Activated CD8-positive, alpha-beta T cell treated with anti-CD3 and anti-CD28 coated beads, Interleukin-2, amount 10 ng/mL, durations not matched to agents 7 days and 5 days (primary cell): ENCODE results near the gene C8A. TPM values are rescaled to one million over a fixed set of nuclear protein-coding genes. Genes with fewer than 3 reads are reported as not detected.

ENCODE experiments used
- ATAC-seq: fragments of 150-1000 bp; cut with Tn5 transposase; one replicate; pipeline ENCODE4 v1.10.0; 2021; ENCODE audit warnings: moderate library complexity
- CTCF ChIA-PET: fragments of 350-600 bp; sonication (Branson Sonifier 250); formaldehyde crosslinking; loops from one replicate; lab custom pipeline; 2021; ENCODE audit warnings: antibody characterized with exemption; lab: Charles Lee
- POLR2A ChIA-PET: fragments of 350-600 bp; sonication (Branson Sonifier 250); formaldehyde crosslinking; loops from one replicate; lab custom pipeline; 2021; ENCODE audit warnings: antibody characterized with exemption; lab: Charles Lee
- DNase-seq: peaks from one replicate; pipeline ENCODE4 v3.0.0-alpha.2; 2020
- H3K27ac Mint-ChIP-seq: one replicate; pipeline ENCODE4 v1.8.0; 2021; ENCODE audit warnings: mild to moderate bottlenecking, mixed read lengths
- H3K27me3 Mint-ChIP-seq: one replicate; pipeline ENCODE4 v1.8.0; 2021; ENCODE audit warnings: low read depth, mixed read lengths
- H3K36me3 Mint-ChIP-seq: one replicate; pipeline ENCODE4 v1.8.0; 2021; ENCODE audit warnings: low read depth, mixed read lengths
- H3K4me1 Mint-ChIP-seq: one replicate; pipeline ENCODE4 v1.8.0; 2021; ENCODE audit warnings: low read depth, mixed read lengths
- H3K4me3 Mint-ChIP-seq: one replicate; pipeline ENCODE4 v1.8.0; 2021; ENCODE audit warnings: mild to moderate bottlenecking, mixed read lengths
- H3K9me3 Mint-ChIP-seq: one replicate; pipeline ENCODE4 v1.8.0; 2022; ENCODE audit warnings: mixed read lengths; ENCODE audit not compliant: insufficient read depth
- total RNA-seq, 2 experiments: library from RNA; stranded (reverse); gene quantifications; one replicate each; pipeline ENCODE4 v1.2.3, GENCODE V29; 2021

The C8A gene
- total RNA-seq, 2 experiments from 2014 or later = not detected

DNA sequence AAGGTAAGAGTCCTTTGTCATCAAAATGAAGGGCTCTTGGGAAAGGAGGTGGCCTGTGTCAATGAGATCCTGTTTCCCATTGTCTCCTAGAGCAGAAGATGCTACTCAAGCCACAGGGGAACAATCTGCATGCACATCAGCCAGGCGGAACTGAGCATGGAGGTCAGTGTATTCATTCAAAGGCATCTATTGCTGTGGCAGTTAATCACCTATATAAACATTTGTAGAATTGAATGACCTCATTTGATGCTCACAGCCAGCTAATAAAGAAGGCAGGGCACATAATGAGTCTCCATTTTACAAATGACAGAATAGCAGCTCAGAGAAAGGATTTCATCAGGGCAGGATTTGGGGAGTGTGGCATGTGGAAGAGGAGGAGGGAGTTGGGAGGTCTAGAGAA lies 29.7 kb upstream of the C8A start:
- no peaks in the 10 kb centered on the region for H3K9me3 Mint-ChIP-seq
- ATAC-seq (no peak), DNase-seq (no peak)
- H3K27me3 Mint-ChIP-seq = no peaks in the 10 kb centered on the region
- H3K36me3 Mint-ChIP-seq = no peaks in the 10 kb centered on the region
- H3K4me1 Mint-ChIP-seq = no peaks in the 10 kb centered on the region
- ChIA-PET POLR2A (no interaction called here), CTCF (no interaction called here)
- H3K4me3 Mint-ChIP-seq = no peak overlapping the region
- H3K27ac Mint-ChIP-seq = no peak overlapping the region

DNA sequence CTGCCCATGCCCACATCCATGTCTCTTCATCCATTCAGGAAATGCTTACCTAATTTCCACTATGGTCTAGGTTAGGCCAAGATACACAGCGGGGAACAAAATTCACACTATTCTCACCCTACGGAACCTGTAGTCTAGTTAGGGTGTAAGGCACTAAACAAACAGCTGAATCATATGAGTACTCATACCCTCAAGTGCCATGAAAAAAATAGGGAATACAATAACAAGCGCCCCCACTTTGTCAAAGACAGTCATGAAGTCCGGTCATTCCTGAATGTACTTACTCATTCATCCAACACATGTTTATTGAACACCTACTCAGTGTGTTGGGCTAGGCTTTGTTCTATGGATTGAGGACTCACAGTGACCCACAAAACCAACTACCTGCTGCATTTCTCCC lies 29.2 kb upstream of the C8A start:
- DNase-seq (no peak), ATAC-seq (no peak)
- Mint-ChIP-seq H3K4me1 (no peaks in the 10 kb centered on the region), H3K27ac (no peak overlapping the region), H3K9me3 (no peaks in the 10 kb centered on the region), H3K27me3 (no peaks in the 10 kb centered on the region), H3K36me3 (no peaks in the 10 kb centered on the region), H3K4me3 (no peak overlapping the region)
- CTCF ChIA-PET = no interaction called here
- POLR2A ChIA-PET = no interaction called here

GRCh38 chr1:56827711-56828110 lies 26.9 kb upstream of the C8A start:
- no peaks in the 10 kb centered on the region for H3K9me3 Mint-ChIP-seq
- H3K4me3 Mint-ChIP-seq = no peak overlapping the region
- no peak for DNase-seq

GRCh38 chr1:56830052-56830451 lies 24.5 kb upstream of the C8A start:
- Mint-ChIP-seq H3K4me1 (no peaks in the 10 kb centered on the region), H3K9me3 (no peaks in the 10 kb centered on the region), H3K4me3 (no peak overlapping the region), H3K27ac (no peak overlapping the region), H3K36me3 (no peaks in the 10 kb centered on the region), H3K27me3 (no peaks in the 10 kb centered on the region)
- DNase-seq = no peak
- ChIA-PET CTCF (no interaction called here), POLR2A (no interaction called here)
- ATAC-seq = no peak

More at GRCh38 chr1:56827711-56828110, 26.9 kb upstream of the C8A start:
- no peak overlapping the region for H3K27ac Mint-ChIP-seq
- ATAC-seq = no peak
- no peaks in the 10 kb centered on the region for H3K36me3 Mint-ChIP-seq
- no peaks in the 10 kb centered on the region for H3K27me3 Mint-ChIP-seq
- POLR2A ChIA-PET = no interaction called here
- CTCF ChIA-PET = no interaction called here
- H3K4me1 Mint-ChIP-seq = no peaks in the 10 kb centered on the region

DNA sequence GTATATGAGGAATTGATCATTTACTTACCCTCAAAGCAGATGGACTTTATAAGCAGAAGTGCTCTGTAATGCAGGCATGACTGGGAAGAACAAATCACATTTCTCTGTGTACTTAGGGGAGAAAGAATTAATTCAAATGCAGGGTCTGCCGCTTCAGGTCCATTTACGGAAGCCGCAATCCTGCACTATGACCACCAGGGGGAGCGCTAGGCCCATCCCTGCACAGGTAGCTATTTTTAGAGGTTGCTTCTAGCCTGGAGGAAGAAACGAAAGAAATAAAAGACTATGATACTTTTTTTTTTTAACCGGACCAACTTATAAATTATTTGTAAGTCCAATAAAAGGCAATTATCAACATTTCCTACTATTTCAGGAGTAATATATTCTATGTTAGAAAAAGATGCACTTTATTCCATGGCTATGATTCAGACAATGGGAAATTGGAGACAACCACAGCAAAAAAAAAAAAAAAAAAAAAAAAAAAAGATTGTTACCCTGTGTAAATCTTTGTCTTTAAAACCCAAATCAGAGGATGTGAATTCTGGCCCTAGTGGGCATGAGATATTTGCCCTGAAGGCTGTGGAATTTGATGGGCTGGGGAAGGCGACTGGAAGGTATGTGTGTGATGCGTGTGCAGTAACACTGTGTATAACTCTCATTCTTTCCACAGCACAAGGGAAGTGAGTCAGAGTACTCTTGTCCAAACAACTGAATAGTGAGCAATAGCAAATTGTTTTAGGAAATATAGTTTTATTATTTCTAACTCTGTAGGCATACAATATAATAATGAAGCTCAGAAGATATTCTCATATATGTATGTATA lies 22.5 kb upstream of the C8A start:
- H3K4me3 Mint-ChIP-seq = no peak overlapping the region

GRCh38 chr1:56833088-56833487 lies 21.5 kb upstream of the C8A start:
- Mint-ChIP-seq H3K4me3 (no peak overlapping the region), H3K36me3 (no peaks in the 10 kb centered on the region), H3K27ac (no peak overlapping the region), H3K9me3 (no peaks in the 10 kb centered on the region), H3K27me3 (no peaks in the 10 kb centered on the region), H3K4me1 (no peaks in the 10 kb centered on the region)
- ATAC-seq (no peak), DNase-seq (no peak)
- POLR2A ChIA-PET = no interaction called here
- CTCF ChIA-PET = interaction anchor here (0.7 to 2.0 kb wide), 3 partner anchors 12 to 1213 kb away, joined by 3 to 10 read pairs (median 3); no protein-coding TSS in a partner anchor

More for the DNA sequence above, 22.5 kb upstream of the C8A start:
- ATAC-seq = no peak
- H3K27me3 Mint-ChIP-seq = no peaks in the 10 kb centered on the region
- no peaks in the 10 kb centered on the region for H3K36me3 Mint-ChIP-seq
- H3K4me1 Mint-ChIP-seq = no peaks in the 10 kb centered on the region
- H3K27ac Mint-ChIP-seq = no peak overlapping the region
- POLR2A ChIA-PET = interaction anchor here (0.6 kb wide), 1 partner anchor 447 kb away, joined by 4 read pairs; no protein-coding TSS in a partner anchor
- H3K9me3 Mint-ChIP-seq = no peaks in the 10 kb centered on the region
- DNase-seq = peak; percentile 74
- CTCF ChIA-PET = interaction anchor here (0.7 to 2.0 kb wide), 2 partner anchors 11 to 282 kb away, joined by 3 to 10 read pairs; no protein-coding TSS in a partner anchor

- Mint-ChIP-seq H3K36me3 (no peaks in the 10 kb centered on the region), H3K4me1 (no peaks in the 10 kb centered on the region), H3K27ac (no peak overlapping the region), H3K9me3 (no peaks in the 10 kb centered on the region), H3K4me3 (no peak overlapping the region), H3K27me3 (no peaks in the 10 kb centered on the region)
- POLR2A ChIA-PET = no interaction called here
- no peak for DNase-seq
- ATAC-seq = no peak
- CTCF ChIA-PET = interaction anchor here (1.3 kb wide), 1 partner anchor 9 kb away, joined by 5 read pairs; no protein-coding TSS in a partner anchor
Measured at GRCh38 chr1:56834137-56834900, 20.3 kb upstream of the C8A start.

- H3K4me3 Mint-ChIP-seq = no peak overlapping the region
- ATAC-seq (no peak), DNase-seq (no peak)
- no peak overlapping the region for H3K27ac Mint-ChIP-seq
- no peaks in the 10 kb centered on the region for H3K27me3 Mint-ChIP-seq
- CTCF ChIA-PET = no interaction called here
- POLR2A ChIA-PET = no interaction called here
- no peaks in the 10 kb centered on the region for H3K9me3 Mint-ChIP-seq
- H3K4me1 Mint-ChIP-seq = no peaks in the 10 kb centered on the region
- no peaks in the 10 kb centered on the region for H3K36me3 Mint-ChIP-seq
Measured at GRCh38 chr1:56835657-56836056, 18.9 kb upstream of the C8A start.

DNA sequence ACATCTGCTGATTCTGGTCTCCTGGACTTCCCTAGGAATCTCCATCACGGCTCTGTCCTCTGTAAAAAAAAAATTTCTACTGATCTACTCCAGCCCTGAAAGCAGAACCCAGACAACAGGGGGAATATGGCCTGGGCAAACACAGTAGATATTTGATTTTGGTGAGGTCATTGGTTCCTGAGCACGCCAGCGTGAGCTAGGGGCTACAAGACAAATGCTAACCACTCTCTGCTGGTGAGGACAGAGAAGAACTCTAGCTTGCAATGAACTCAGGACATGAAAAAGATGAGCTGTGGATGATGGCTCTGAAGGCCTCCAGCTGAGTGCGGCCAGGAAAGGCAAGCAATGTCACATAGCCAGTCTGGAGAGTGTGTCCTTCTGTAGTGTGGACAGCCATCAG lies 18.2 kb upstream of the C8A start:
- ChIA-PET CTCF (no interaction called here), POLR2A (no interaction called here)
- H3K9me3 Mint-ChIP-seq = no peaks in the 10 kb centered on the region
- H3K4me1 Mint-ChIP-seq = no peaks in the 10 kb centered on the region
- H3K36me3 Mint-ChIP-seq = no peaks in the 10 kb centered on the region
- H3K27me3 Mint-ChIP-seq = no peaks in the 10 kb centered on the region
- no peak overlapping the region for H3K27ac Mint-ChIP-seq
- H3K4me3 Mint-ChIP-seq = no peak overlapping the region
- DNase-seq (no peak), ATAC-seq (no peak)

- no peak overlapping the region for H3K4me3 Mint-ChIP-seq
- no peaks in the 10 kb centered on the region for H3K9me3 Mint-ChIP-seq
- no peak for DNase-seq
- no peaks in the 10 kb centered on the region for H3K4me1 Mint-ChIP-seq
- H3K36me3 Mint-ChIP-seq = no peaks in the 10 kb centered on the region
- no peaks in the 10 kb centered on the region for H3K27me3 Mint-ChIP-seq
- CTCF ChIA-PET = no interaction called here
- no peak overlapping the region for H3K27ac Mint-ChIP-seq
- POLR2A ChIA-PET = no interaction called here
- no peak for ATAC-seq
Measured at GRCh38 chr1:56837244-56837939, 17.2 kb upstream of the C8A start.

DNA sequence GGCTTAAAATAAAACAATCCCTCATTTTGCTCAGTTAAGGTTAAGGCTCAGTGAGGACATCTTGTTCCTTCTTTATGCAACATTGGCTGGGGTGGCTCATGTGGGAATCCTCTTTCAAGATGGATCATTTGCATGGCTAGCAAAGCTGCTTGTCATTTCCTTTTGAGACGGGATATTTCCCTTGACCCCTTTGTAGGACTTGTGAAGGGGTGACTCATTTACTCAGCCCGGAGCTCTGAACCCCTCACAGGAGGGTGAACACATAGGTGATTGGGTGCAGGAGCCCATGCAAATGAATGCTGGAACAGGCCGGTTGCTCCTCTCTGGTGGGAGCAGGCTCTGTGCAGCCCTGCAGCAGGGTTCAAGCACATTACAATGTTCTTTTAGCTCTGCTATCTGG lies 15.8 kb upstream of the C8A start:
- Mint-ChIP-seq H3K27ac (no peak overlapping the region), H3K4me1 (no peaks in the 10 kb centered on the region), H3K36me3 (no peaks in the 10 kb centered on the region), H3K27me3 (no peaks in the 10 kb centered on the region), H3K9me3 (no peaks in the 10 kb centered on the region), H3K4me3 (no peak overlapping the region)
- ATAC-seq (no peak), DNase-seq (no peak)
- POLR2A ChIA-PET = no interaction called here
- CTCF ChIA-PET = no interaction called here
